GM13977 (cell line): ENCODE results near the gene EMILIN2.

ENCODE experiments used
- DNase-seq: peaks from one replicate; pipeline ENCODE4 v3.0.0; 2012; ENCODE audit warnings: low spot score
- in situ Hi-C: fragments of 300-500 bp; cut with MboI; formaldehyde crosslinking; loops from one replicate; pipeline ENCODE4 v1.12.0; 2022; ENCODE audit warnings: low sequenced_read_pairs, low pct_unique_long_range_greater_than_20kb, mixed read lengths, inconsistent platforms; ENCODE audit not compliant: unreplicated experiment
- TF ChIP-seq, protein P1 (sequence below): IDR thresholded peaks from 2 replicates; pipeline ENCODE4 v1.5.1; 2012; ENCODE audit warnings: mild to moderate bottlenecking, control low read depth; ENCODE audit not compliant: insufficient read depth; ENCODE audit errors: extremely low read depth, missing control alignments

The EMILIN2 gene

DNA sequence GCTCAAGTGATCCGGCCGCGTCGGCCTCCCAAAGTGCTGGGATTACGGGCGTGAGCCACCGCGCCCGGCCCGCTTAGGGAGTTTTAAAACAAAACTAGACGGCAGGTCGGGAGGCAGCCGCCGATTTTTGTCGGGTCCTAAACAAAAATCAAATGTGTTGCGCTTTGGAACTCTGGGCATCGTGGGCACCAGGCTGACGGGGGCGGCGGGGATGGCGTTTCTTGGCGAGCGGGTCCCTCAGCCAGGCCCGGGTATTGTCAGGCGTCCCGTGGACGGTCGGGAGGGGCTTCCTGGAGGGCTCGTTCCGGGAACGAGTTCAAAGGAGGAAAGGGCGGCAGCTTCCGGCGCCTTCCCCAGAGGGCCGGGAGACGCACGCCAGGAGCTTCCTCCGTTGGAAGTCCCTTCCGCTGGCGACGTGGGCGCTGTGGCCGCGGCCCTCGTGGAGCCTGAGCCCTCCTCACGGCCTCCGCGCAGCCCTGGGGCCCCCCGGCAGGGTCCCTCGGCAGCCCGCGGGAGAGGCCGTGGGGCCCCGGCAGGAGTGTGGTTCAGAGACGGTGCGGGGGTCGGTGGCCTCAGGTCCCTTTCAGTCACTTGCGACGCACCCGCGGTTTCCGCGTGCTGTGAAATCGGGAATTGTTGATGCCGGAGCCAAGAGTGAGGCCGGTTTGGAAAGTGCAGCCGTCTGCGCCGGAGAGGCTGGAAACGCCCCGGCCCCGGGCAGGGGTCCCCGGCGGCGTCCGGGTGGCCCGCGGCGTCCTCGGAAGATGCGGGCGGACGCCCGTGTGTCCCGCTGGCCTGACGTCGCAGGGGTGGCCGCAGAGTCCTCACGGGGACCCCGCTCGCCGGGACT is 59.3 kb downstream of the EMILIN2 start:
- peak; percentile 78 for DNase-seq
- TF ChIP-seq, protein P1, sequence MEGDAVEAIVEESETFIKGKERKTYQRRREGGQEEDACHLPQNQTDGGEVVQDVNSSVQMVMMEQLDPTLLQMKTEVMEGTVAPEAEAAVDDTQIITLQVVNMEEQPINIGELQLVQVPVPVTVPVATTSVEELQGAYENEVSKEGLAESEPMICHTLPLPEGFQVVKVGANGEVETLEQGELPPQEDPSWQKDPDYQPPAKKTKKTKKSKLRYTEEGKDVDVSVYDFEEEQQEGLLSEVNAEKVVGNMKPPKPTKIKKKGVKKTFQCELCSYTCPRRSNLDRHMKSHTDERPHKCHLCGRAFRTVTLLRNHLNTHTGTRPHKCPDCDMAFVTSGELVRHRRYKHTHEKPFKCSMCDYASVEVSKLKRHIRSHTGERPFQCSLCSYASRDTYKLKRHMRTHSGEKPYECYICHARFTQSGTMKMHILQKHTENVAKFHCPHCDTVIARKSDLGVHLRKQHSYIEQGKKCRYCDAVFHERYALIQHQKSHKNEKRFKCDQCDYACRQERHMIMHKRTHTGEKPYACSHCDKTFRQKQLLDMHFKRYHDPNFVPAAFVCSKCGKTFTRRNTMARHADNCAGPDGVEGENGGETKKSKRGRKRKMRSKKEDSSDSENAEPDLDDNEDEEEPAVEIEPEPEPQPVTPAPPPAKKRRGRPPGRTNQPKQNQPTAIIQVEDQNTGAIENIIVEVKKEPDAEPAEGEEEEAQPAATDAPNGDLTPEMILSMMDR = no peak

DNA sequence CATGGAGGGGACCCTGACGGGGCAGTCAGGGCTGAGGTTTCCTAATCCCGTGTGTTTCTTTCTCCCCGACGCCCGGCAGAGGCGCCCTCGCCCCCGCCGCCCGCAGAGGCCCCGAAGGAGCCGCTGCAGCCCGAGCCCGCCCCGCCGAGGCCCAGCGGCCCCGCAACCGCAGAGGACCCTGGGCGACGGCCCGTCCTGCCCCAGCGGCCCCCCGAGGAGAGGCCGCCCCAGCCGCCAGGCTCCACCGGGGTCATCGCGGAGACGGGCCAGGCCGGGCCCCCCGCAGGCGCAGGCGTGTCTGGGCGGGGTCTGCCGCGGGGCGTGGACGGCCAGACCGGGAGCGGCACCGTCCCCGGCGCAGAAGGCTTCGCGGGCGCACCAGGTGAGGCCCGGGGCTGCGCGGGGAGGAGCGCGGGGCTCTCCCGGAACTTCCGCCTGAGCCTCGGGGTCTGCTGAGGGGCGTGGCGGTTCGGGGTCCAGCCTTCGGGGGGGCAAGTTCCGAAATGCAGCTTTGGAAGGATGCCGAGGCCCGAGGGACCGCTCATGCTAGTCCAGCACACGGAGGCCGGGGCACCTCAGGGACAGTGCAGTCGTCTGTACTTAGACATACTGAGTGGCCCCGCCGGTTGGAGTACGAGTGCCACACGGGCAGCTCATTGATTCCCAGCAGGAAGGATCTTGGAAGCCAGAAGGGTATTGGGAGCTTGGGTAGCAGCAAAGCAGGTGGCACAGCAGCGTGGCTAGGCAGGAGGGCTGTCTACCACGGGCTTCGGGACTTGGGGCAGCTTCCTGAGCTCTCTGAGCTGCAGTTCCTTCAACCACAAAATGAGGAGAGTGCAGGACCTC is 60.1 kb downstream of the EMILIN2 start:
- DNase-seq = peak; percentile 85
- in situ Hi-C loops = no loop called here
- TF ChIP-seq, protein P1 = peak; percentile 33

More for the DNA sequence above, 59.3 kb downstream of the EMILIN2 start:
- in situ Hi-C loops = no loop called here

DNA sequence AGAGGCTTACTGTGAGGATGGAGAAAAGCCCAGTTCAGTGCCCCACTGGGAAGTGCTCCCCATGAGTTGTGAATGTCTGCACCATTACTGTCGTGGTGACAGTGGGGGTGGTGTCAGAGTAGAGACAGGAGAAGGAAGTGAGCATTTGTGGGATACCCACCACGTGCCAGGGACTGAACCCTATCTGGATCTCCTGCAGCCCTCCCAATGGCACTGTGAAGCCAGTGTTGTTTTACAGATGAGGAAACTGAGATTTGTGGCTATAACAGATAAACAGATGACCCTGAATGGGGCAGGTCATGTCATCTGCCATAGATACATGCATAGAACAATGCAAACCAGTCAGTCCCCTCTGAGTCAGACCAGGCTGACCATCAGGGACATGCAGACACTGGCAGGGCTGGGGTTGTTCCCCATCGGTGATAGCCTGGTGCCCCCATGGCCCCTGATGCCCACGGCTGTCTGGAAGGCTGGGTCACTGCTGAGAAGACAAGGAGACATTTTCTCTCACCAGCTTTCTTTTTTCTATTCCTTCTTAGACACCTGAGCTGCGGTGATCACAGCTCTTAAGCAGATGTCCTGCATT is 60.8 kb downstream of the EMILIN2 start:
- no peak for DNase-seq
- TF ChIP-seq, protein P1 = no peak
- in situ Hi-C loops = no loop called here

DNA sequence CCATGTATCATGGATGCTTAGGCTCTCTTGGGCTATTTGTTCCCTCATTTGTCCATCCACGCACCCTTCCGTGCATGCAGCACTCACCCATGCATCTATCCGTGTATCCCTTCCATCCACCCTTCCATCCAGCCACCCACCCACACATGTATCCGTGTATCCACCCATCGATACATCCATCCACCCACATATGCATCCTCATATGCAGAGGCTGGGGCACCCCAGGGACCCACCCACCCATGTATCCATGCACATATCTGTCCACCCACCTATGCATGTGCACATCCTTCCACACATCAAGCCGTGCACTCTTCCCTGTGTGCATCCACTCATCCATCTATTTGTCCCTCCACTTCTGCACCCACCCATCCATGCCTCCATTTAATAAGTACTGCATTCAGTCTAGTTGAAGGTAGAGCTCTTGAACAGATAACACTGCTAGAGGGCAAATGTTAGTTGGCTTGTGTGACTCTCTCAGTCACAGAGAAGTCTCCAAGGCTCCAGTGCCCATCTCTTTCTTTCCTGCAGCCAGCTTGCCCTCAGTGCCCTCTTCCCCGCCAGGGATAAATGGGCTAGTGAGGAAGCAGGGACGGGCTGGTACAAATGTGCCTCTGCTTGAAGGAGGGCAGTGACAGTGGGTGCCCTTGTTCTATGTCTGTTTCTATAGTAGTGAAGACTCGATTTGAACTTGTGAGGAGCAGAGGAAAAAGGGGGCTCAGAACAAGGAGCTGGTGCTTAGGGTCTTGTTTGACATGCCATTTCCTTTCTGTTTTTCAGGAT is 61.5 kb downstream of the EMILIN2 start:
- no peak for DNase-seq
- TF ChIP-seq, protein P1 = no peak
- in situ Hi-C loops = no loop called here

DNA sequence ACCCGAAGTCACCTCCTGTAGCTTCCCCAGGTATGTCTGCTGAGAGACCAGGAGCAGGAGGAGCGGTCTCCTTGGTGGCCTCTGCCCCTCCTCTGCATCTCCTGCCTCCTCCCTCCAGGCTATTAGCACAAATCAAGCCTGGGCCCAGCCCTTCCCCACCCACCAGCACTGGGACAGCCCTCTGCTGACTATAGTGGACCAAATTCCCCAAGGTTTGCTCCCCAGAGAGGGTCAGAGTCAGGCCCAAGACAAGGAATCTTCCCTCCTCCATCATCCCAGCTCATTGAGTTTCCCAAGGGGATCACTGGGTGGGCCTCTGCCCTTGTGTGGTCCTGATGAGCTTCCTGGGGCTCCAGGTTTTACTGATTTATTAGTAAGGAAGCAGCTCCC is 62.1 kb downstream of the EMILIN2 start:
- in situ Hi-C loops = no loop called here
- DNase-seq = no peak
- TF ChIP-seq, protein P1 = no peak
